SU-DHL-6 (cell line): ENCODE results near the gene CECR2.

ENCODE experiments used
- EZH2phosphoT487 ChIP-seq: fragments of 200-600 bp; sonication (generic), shearing (Covaris generic); conservative IDR thresholded peaks from 2 replicates; pipeline ENCODE4 v1.6.1; 2018; ENCODE audit warnings: mild to moderate bottlenecking, antibody characterized with exemption, low read length, moderate library complexity, mixed read lengths
- TF ChIP-seq, protein P1 (sequence below): fragments of 200-600 bp; sonication (generic); IDR thresholded peaks from one replicate; pipeline ENCODE4 v1.5.1; 2017; ENCODE audit warnings: antibody characterized with exemption, mild to moderate bottlenecking, low read length, moderate library complexity; ENCODE audit not compliant: insufficient read depth, poor library complexity, severe bottlenecking

DNA sequence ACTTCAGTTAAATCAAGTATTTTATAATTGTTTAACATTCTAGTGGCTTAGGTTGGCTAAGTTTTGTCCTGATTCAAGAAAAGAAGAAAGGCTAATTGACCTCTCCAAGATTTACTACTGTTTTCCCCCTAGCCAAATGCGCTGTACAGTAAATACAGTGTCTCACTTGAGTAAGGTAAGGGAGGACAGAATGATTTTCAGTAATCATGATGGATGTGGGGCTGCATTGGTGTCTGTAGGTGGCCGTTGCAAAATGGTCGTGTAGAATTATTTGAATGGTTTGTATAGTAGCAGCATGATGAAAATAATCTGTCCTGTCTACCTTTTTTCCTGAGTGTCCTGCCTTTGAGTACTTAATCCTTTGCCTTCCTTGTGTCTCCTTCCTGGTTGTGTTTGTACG, 4.6 kb downstream of the CECR2 start:
- TF ChIP-seq, protein P1, sequence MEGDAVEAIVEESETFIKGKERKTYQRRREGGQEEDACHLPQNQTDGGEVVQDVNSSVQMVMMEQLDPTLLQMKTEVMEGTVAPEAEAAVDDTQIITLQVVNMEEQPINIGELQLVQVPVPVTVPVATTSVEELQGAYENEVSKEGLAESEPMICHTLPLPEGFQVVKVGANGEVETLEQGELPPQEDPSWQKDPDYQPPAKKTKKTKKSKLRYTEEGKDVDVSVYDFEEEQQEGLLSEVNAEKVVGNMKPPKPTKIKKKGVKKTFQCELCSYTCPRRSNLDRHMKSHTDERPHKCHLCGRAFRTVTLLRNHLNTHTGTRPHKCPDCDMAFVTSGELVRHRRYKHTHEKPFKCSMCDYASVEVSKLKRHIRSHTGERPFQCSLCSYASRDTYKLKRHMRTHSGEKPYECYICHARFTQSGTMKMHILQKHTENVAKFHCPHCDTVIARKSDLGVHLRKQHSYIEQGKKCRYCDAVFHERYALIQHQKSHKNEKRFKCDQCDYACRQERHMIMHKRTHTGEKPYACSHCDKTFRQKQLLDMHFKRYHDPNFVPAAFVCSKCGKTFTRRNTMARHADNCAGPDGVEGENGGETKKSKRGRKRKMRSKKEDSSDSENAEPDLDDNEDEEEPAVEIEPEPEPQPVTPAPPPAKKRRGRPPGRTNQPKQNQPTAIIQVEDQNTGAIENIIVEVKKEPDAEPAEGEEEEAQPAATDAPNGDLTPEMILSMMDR: no peak
- TF ChIP-seq EZH2phosphoT487: no peak
